ENCODE results near the gene OR3A2.

- no peak for TF ChIP-seq CTCF (IDR thresholded peaks at IDR 0.05)
- no peak for TF ChIP-seq POLR2A (IDR thresholded peaks at IDR 0.05)
Measured at GRCh38 chr17:3276126-3276525, 110.0 kb downstream of the OR3A2 start.
